Measurements from ENCODE around the gene CRIP1. TPM values are rescaled to one million over a fixed set of nuclear protein-coding genes. Genes with fewer than 3 reads are reported as not detected.

The CRIP1 gene
- total RNA-seq, 3 donors from 2014 or later, result 24.1 to 32.8 (median 32.8) TPM

DNA sequence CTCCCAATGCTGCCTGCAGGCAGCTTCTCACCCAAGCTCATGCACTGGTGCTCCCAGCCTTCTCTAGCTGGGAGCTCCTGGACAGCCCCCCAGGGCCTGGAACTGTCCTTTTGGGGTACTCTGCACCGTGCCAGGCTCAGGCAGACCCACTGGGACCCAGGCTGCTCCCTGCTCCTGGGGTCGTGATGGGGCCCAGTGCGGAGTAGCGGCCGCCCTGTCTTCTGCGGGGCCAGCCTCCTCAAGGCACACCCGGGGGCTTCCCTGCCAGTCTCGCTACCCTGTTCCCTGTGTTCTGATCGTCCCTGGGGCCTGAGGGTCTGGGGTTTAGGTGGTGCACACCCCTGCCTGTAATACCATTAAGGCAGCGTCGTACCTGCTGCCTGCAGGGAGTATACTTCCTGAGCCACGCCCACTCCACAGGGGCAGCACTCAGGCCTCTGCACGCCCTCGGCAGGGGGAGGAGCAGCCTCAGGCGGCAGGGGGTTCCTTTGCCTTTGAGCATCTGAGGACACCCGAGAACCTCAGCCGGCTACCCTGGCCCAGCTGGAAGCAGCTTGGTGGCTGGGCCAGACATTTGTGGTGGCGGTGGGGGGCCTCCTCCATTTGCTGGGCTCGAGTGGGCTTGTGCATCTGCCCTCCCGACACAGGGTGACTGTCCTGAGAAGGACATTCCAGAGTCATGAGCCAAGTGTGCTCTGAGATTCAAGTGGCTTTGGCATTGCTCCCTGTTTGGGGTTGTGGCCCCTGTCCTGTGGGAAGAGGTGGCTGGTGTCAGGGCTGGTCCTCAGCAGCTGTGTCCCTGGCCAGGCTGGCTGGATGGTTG is 21.3 kb upstream of the CRIP1 start:
- no peak overlapping the region for H3K4me3 ChIP-seq
- intact Hi-C loops (cut with DNase I; ENCODE audit: low total_unique reads), result no loop called here
- no peaks in the 10 kb centered on the region for H3K36me3 ChIP-seq
- DNase-seq (ENCODE audit: low spot score in 2 of 2), result no peak
- H3K9me3 ChIP-seq, result no peaks in the 10 kb centered on the region
- peak overlapping the region; percentile 95 to 96 for H3K27ac ChIP-seq
- H3K4me1 ChIP-seq, result peaks cover 21 to 30% of the 10 kb centered on the region in 2 donors
- no peak for TF ChIP-seq CTCF (IDR thresholded peaks at IDR 0.05)
- no peak for TF ChIP-seq POLR2AphosphoS5 (IDR thresholded peaks at IDR 0.05)
- TF ChIP-seq POLR2A (IDR thresholded peaks at IDR 0.05), result no peak
- no peaks in the 10 kb centered on the region for H3K27me3 ChIP-seq

DNA sequence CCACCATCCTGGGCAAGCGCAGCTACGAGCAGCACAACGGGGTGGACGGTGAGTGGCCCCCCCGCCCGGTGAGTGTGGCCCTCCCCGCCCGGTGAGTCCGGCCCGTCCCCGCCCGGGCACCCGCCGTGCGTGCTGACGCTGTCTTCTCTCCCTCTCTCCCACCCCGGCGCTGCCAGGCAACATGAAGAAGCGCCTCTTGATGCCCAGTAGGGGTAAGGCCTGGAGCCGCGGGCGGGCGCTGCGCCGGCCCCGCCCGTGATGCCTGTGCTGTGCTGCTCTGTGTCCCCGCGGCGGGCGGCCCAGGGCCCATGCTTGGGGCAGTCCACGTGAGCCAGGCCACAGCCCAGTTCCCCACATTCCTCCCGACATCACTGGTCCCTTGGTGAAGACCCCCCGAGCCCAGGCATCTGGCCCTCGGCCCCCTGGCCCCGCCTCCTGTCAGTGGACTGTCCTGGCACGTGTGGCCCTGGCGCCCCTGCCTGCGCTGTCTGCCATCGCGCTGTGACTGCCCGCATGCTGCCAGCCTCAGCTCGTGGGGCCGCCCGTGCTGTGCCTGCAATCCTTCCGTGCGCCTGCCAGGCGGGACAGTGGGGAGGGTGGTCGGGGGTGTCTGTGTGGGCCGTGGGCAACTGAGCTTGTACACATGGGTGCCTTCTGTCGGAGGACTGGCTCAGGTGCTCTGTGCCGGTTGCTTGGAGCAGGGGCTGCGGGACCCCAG is 20.0 kb upstream of the CRIP1 start:
- peak overlapping the region; percentile 95 to 96 for H3K27ac ChIP-seq
- intact Hi-C loops (cut with DNase I; ENCODE audit: low total_unique reads), result no loop called here
- no peaks in the 10 kb centered on the region for H3K27me3 ChIP-seq
- no peaks in the 10 kb centered on the region for H3K36me3 ChIP-seq
- H3K4me1 ChIP-seq, result peaks cover 21 to 34% of the 10 kb centered on the region in 2 donors
- H3K9me3 ChIP-seq, result no peaks in the 10 kb centered on the region
- H3K4me3 ChIP-seq, result peak overlapping the region in 1 of 3 donors; percentile 22
- no peak for TF ChIP-seq POLR2AphosphoS5 (IDR thresholded peaks at IDR 0.05)
- TF ChIP-seq POLR2A (IDR thresholded peaks at IDR 0.05), result no peak
- TF ChIP-seq CTCF (IDR thresholded peaks at IDR 0.05), result no peak
- DNase-seq (ENCODE audit: low spot score in 2 of 2), result peak in 1 of 2 donors; percentile 34

GRCh38 chr14:105467249-105467941 is 19.3 kb upstream of the CRIP1 start:
- peak; percentile 66 to 76 for DNase-seq (ENCODE audit: low spot score in 2 of 2)
- intact Hi-C loops (cut with DNase I; ENCODE audit: low total_unique reads), result no loop called here
- Histone ChIP-seq H3K9me3 (no peaks in the 10 kb centered on the region), H3K27me3 (no peaks in the 10 kb centered on the region), H3K4me3 (peak overlapping the region in 2 of 3 donors; percentile 1 to 22), H3K36me3 (no peaks in the 10 kb centered on the region), H3K27ac (peak overlapping the region; percentile 95 to 96), H3K4me1 (peaks cover 25 to 40% of the 10 kb centered on the region in 2 donors)
- TF ChIP-seq POLR2A (IDR thresholded peaks at IDR 0.05) (no peak), CTCF (IDR thresholded peaks at IDR 0.05) (peak in 2 of 3 donors; percentile 23 to 37), POLR2AphosphoS5 (IDR thresholded peaks at IDR 0.05) (no peak)

GRCh38 chr14:105467942-105468471 is 18.7 kb upstream of the CRIP1 start:
- H3K27ac ChIP-seq, result peak overlapping the region; percentile 95 to 96
- no peaks in the 10 kb centered on the region for H3K9me3 ChIP-seq
- peak overlapping the region in 2 of 3 donors; percentile 1 to 33 for H3K4me3 ChIP-seq
- TF ChIP-seq CTCF (IDR thresholded peaks at IDR 0.05), result no peak
- no peak for TF ChIP-seq POLR2AphosphoS5 (IDR thresholded peaks at IDR 0.05)
- TF ChIP-seq POLR2A (IDR thresholded peaks at IDR 0.05), result no peak
- peaks cover 31 to 41% of the 10 kb centered on the region in 2 donors for H3K4me1 ChIP-seq
- intact Hi-C loops (cut with DNase I; ENCODE audit: low total_unique reads), result no loop called here
- no peaks in the 10 kb centered on the region for H3K36me3 ChIP-seq
- DNase-seq (ENCODE audit: low spot score in 2 of 2), result no peak
- H3K27me3 ChIP-seq, result no peaks in the 10 kb centered on the region

Measured in breast epithelium (tissue), 4 donors.